HG03469 (cell line): ENCODE results near the gene FMN2.

ENCODE experiments used
- ATAC-seq: cut with Tn5 transposase; IDR thresholded peaks from one replicate; pipeline ENCODE4 v1.9.1; 2021; ENCODE audit warnings: mild to moderate bottlenecking, moderate library complexity, moderate number of reproducible peaks; ENCODE audit not compliant: unreplicated experiment

FMN2 gene

GRCh38 chr1:240091614-240092300 is at the start of gene FMN2:
Gene FMN2, plus strand, starts transcription at chr1:240091883. Its CDS starts 227 bp downstream, at chr1:240092110.
- no peak for ATAC-seq

DNA sequence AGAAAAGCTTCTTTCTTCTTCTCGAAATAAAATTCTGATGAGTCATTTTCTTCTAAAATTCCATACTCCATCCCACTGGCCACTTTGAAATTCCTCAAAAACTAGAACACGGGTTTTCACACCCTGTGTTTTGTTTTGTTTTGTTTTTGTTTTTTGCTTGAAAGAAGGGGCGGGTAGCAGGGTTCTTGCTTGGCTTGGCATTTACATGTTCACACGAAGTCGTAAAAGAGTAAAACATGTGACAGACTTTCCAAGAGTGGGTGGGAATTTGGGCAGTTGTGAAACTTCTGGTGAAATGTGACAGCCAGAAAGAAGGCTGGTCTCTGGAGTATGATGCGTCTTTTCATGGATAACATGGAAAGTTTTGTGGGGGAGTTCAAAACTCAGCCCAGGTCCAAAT is 47.1 kb upstream of the FMN2 start:
- no peak for ATAC-seq

DNA sequence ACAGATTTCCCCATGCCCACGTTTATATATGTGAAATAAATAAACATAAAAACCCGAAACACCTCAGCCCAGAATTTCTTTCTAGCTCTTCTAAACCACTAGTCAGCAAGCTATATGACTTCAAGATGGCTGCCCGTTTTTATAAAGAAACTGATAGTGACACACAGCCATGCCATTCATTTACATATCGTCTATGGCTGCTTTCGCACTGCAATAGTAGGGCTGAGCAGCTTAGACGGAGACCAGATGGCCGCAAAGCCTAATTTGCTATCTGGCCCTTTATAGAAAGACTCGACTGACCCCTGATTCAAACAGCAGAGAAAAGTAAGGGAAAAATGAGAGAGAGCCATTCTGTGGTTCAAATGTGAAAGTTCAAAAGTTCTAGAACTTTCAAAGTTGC is 45.7 kb upstream of the FMN2 start:
- no peak for ATAC-seq

DNA sequence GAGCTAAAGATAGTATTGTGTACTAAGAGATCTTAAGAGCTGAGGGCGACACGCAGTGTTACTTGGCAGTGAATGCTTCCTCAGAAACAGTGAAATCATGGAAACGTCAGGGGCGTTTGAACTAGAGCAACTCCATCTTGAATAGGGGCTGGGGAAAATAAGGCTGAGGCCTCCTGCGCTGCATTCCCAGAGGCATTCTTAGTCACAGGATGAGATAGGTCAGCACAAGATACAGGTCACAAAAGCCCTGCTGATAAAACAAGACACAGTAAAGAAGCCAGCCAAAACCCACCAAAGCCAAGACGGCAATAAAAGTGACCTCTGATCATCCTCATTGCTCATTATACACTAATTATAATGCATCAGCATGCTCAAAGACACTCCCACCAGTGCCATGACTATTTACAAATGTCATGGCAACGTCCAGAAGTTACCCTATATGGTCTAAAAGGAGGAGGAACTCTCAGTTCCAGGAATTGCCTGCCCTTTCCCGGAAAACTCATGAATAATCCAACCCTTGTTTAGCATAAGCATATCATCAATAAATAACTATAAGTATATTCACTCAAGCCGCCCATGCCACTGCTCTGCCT is 37.5 kb upstream of the FMN2 start:
- ATAC-seq: no peak

DNA sequence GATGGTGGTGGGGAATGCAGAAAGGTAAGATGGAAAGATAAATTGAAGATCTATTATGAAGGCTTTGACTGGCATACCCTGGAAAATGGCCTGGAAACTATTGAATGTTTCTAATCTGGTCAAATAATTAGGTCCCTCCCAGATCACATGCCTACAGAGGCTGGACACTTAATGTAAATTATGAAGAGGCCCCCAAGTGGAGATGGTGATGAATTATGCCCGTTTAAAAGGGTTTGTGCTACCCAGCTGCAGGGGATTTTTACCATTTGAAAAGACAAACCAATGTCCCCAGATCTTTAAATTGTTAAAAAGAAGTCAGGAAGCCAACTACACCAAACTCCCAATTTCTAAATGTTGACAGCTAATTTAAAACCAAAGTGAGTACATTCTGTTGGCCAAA is 35.7 kb upstream of the FMN2 start:
- ATAC-seq: no peak

DNA sequence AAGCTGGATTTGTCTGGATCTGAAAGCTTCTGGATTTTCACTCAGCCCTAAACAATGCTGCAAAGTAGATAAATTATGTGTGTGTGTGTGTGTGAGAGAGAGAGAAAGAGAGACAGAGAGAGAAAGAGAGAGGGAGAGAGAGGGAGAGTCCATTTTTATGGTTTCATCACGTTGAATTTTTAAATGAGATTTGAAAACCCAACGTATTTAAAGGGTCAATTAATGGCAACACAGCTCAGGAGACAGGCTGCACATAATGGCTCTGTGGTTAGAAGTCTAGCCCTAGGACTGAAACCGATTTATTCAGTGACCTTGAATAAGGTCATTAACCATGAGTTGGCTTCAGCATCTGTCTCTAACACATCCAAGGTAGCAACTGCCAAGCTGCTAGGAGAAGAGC is 35.3 kb upstream of the FMN2 start:
- ATAC-seq: no peak

GRCh38 chr1:240058049-240058448 is 33.6 kb upstream of the FMN2 start:
- no peak for ATAC-seq

- no peak for ATAC-seq
Measured at GRCh38 chr1:240068961-240069360, 22.7 kb upstream of the FMN2 start.

- ATAC-seq: no peak
Measured at GRCh38 chr1:240070188-240070587, 21.5 kb upstream of the FMN2 start.

GRCh38 chr1:240073097-240073496 is 18.6 kb upstream of the FMN2 start:
- ATAC-seq: no peak

GRCh38 chr1:240074422-240074821 is 17.3 kb upstream of the FMN2 start:
- ATAC-seq: no peak

GRCh38 chr1:240074908-240075307 is 16.8 kb upstream of the FMN2 start:
- no peak for ATAC-seq

- ATAC-seq: no peak
Measured at GRCh38 chr1:240084337-240084736, 7.3 kb upstream of the FMN2 start.

DNA sequence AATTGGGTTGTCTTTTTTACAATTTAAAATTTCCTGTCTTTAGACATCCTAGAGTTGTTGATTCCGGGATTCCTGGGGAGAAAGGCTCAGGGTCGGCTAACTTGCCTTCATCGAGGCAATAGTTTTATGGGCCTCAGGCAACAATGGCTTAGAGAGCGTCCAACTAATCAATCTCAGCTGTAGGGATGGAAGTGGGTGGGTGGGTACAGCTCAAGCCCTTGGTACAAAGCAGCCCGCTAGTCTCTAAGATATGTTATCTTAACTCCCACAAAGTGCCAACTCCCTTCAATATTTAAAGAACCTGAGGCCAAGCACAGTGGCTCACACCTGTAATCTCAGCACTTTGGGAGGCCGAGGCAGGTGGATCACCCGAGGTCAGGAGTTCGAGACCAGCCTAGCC is 6.9 kb upstream of the FMN2 start:
- ATAC-seq: no peak

- no peak for ATAC-seq
Measured at GRCh38 chr1:240086726-240087125, 5.0 kb upstream of the FMN2 start.

GRCh38 chr1:240090014-240090413 is 1.7 kb upstream of the FMN2 start:
- ATAC-seq: no peak

- no peak for ATAC-seq
Measured at GRCh38 chr1:240090957-240091600, 604 bp upstream of the FMN2 start.

DNA sequence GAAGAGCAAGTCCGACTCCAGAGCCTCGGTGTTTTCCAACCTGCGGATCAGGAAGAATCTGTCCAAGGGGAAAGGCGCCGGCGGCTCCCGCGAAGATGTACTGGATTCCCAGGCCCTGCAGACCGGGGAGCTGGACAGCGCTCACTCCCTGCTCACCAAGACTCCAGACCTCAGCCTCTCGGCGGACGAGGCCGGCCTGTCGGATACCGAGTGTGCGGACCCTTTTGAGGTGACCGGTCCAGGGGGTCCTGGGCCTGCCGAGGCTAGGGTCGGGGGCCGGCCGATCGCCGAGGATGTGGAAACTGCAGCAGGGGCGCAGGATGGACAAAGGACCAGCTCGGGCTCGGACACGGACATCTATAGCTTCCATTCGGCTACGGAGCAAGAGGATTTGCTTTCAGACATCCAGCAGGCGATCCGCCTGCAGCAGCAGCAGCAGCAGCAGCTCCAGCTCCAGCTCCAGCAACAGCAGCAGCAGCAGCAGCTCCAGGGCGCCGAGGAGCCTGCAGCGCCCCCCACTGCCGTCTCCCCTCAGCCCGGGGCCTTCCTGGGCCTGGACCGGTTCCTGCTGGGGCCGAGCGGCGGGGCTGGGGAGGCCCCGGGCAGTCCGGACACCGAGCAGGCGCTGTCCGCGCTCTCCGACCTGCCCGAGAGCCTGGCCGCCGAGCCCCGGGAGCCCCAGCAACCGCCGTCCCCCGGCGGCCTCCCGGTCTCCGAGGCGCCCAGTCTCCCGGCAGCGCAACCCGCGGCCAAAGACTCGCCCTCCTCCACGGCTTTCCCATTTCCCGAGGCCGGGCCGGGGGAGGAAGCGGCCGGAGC is 827 bp downstream of the FMN2 start:
- ATAC-seq: no peak

GRCh38 chr1:240093120-240093961 is 1.7 kb downstream of the FMN2 start:
- ATAC-seq: no peak

- ATAC-seq: no peak
Measured at GRCh38 chr1:240094041-240094722, 2.5 kb downstream of the FMN2 start.
